ENCODE results near the gene PKD1L1. TPM values are rescaled to one million over a fixed set of nuclear protein-coding genes. Genes with fewer than 3 reads are reported as not detected.
"Not testable (repeated sequence)": the region's sequence is repeated elsewhere in the genome, so short reads cannot be mapped to it uniquely, and the experiment has no call there.

PKD1L1 gene
- total RNA-seq, 1 donor from 2014 or later, result 4.8 TPM

DNA sequence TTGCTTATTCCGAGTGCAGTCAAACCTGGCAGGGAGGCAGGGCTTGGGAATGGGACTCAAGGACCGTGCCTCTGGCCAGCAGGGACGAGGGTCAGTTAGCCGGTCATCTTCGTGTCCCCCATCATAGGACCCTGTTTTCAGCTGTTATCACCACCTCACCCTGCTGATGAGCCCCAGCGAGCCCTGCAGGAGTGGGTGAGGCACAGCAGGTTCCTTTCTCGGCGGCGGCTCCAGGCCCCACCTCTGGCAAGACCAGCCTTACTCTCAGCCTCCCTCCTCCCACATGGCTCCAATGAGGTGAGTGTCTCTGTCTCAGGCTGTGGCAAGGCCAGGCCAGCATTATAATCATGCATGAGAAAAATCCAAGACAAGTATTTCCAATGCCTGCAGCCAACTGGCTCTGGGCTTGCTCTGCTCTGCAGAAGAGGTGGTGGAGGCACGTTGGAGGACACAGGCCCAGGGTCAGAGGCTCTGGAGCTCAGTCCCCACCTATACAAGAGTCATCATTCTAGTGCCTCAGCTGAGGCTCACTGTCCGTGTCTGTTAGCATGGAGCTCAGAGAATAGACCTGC is 15.7 kb downstream of the PKD1L1 start:
- H3K27ac Mint-ChIP-seq (ENCODE audit: unreplicated experiment), result no peak overlapping the region
- H3K27me3 Mint-ChIP-seq (ENCODE audit: unreplicated experiment), result peaks cover 3% of the 10 kb centered on the region
- DNase-seq (ENCODE audit: low spot score), result no peak
- H3K4me1 Mint-ChIP-seq (ENCODE audit: unreplicated experiment), result peaks cover 4% of the 10 kb centered on the region
- peaks cover 9% of the 10 kb centered on the region for H3K36me3 Mint-ChIP-seq (ENCODE audit: low read depth, unreplicated experiment)
- no peak overlapping the region for H3K4me3 Mint-ChIP-seq (ENCODE audit: unreplicated experiment)
- TF ChIP-seq, protein P1, sequence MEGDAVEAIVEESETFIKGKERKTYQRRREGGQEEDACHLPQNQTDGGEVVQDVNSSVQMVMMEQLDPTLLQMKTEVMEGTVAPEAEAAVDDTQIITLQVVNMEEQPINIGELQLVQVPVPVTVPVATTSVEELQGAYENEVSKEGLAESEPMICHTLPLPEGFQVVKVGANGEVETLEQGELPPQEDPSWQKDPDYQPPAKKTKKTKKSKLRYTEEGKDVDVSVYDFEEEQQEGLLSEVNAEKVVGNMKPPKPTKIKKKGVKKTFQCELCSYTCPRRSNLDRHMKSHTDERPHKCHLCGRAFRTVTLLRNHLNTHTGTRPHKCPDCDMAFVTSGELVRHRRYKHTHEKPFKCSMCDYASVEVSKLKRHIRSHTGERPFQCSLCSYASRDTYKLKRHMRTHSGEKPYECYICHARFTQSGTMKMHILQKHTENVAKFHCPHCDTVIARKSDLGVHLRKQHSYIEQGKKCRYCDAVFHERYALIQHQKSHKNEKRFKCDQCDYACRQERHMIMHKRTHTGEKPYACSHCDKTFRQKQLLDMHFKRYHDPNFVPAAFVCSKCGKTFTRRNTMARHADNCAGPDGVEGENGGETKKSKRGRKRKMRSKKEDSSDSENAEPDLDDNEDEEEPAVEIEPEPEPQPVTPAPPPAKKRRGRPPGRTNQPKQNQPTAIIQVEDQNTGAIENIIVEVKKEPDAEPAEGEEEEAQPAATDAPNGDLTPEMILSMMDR (IDR thresholded peaks at IDR 0.05; ENCODE audit: unreplicated experiment), result no peak
- no peaks in the 10 kb centered on the region for H3K9me3 Mint-ChIP-seq (ENCODE audit: unreplicated experiment)

DNA sequence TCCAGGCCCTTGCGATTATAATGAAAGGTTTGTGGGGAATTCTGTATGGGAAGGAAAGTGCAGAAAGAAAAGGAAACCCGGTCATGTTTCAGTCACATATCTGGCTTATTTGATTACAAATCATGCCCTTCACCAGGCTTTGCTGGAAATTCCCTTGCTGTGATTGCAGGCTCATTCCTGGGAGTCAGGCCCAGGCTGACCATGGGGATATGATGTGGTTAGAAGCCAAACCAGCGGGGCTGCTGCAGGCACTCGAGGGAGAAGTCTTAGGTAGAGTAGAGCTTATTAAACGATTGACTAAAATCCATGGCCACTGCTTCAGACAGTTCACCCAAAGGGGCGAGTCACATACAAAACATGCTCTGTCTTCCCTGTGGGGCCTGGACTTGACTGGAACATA is 16.2 kb downstream of the PKD1L1 start:
- H3K4me1 Mint-ChIP-seq (ENCODE audit: unreplicated experiment), result no peaks in the 10 kb centered on the region
- no peak overlapping the region for H3K4me3 Mint-ChIP-seq (ENCODE audit: unreplicated experiment)
- H3K27ac Mint-ChIP-seq (ENCODE audit: unreplicated experiment), result no peak overlapping the region
- TF ChIP-seq, protein P1 (IDR thresholded peaks at IDR 0.05; ENCODE audit: unreplicated experiment), result no peak
- no peak for DNase-seq (ENCODE audit: low spot score)
- no peaks in the 10 kb centered on the region for H3K9me3 Mint-ChIP-seq (ENCODE audit: unreplicated experiment)
- H3K36me3 Mint-ChIP-seq (ENCODE audit: low read depth, unreplicated experiment), result peaks cover 9% of the 10 kb centered on the region
- H3K27me3 Mint-ChIP-seq (ENCODE audit: unreplicated experiment), result peaks cover 3% of the 10 kb centered on the region

DNA sequence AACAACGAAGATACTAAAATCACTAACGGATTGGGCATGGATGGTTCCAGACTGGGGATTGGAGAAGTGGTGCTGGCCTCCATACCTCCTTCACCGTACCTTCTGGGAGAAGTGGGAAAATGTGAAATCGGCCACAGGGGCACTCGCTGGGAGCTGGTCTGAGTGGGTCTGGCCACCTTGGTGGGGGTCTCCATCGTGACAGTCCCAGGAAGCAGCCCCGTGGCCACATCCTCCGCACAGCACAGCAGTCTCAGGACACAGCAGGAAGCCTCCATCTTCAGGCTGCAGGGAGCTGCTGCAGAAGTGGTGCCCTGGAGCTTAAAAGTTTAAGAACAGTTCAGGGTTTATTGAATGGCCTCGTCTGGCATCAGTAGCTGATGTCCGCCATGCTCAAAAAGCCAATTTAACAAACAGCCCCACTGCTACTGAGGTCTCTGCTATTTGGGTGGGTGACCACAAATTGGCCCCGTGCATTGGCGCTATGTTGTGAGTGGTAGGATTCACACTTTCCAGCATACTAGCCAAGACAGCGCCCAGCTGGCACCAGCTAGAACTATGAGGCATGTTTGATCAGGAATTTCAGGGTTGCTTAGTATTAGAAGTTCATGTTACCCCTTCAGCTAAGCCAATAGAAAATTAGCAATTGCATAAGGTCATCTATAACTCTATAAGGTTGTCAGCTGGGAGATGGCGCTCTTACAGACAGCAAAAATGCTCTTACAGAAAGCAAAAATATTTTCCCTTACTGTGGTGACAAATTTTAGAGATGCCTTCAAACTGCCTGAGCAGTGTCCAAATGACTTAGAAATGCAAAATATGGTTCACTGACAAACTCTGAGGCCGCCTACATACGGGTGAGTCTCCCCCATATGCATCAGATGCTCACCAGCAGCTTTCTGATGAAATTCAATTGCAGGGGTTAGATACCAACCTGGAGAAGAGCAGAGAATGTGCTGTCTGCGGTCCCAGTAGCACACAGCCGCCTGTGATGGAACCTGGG is 17.0 kb downstream of the PKD1L1 start:
- Mint-ChIP-seq H3K27ac (ENCODE audit: unreplicated experiment) (no peak overlapping the region), H3K27me3 (ENCODE audit: unreplicated experiment) (peaks cover 3% of the 10 kb centered on the region), H3K4me1 (ENCODE audit: unreplicated experiment) (no peaks in the 10 kb centered on the region), H3K36me3 (ENCODE audit: low read depth, unreplicated experiment) (peaks cover 9% of the 10 kb centered on the region), H3K4me3 (ENCODE audit: unreplicated experiment) (no peak overlapping the region), H3K9me3 (ENCODE audit: unreplicated experiment) (no peaks in the 10 kb centered on the region)
- TF ChIP-seq, protein P1 (IDR thresholded peaks at IDR 0.05; ENCODE audit: unreplicated experiment), result no peak
- DNase-seq (ENCODE audit: low spot score), result no peak

DNA sequence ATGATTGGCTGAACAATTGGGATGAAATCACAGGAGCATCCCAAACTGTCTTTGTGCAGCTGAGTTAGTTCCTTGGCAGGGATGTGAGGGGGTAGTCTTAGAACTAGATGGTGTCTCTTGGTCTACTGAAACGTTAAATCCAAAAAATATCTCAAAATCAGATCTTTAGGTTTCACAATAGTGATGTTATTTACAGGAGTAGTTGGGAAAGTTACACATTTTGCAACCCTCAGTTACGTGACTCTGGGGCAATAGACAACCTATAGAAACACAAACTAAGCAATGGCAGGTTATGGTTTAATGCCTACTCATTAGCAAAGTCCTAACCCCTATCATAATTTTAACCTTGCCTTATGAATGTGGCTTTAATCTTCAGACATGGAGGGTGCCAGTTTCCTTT is 24.0 kb downstream of the PKD1L1 start:
- H3K27ac Mint-ChIP-seq (ENCODE audit: unreplicated experiment), result no peak overlapping the region
- no peaks in the 10 kb centered on the region for H3K9me3 Mint-ChIP-seq (ENCODE audit: unreplicated experiment)
- H3K27me3 Mint-ChIP-seq (ENCODE audit: unreplicated experiment), result no peaks in the 10 kb centered on the region
- peaks cover 7% of the 10 kb centered on the region for H3K36me3 Mint-ChIP-seq (ENCODE audit: low read depth, unreplicated experiment)
- DNase-seq (ENCODE audit: low spot score), result no peak
- H3K4me1 Mint-ChIP-seq (ENCODE audit: unreplicated experiment), result no peaks in the 10 kb centered on the region
- no peak overlapping the region for H3K4me3 Mint-ChIP-seq (ENCODE audit: unreplicated experiment)
- TF ChIP-seq, protein P1 (IDR thresholded peaks at IDR 0.05; ENCODE audit: unreplicated experiment), result no peak

DNA sequence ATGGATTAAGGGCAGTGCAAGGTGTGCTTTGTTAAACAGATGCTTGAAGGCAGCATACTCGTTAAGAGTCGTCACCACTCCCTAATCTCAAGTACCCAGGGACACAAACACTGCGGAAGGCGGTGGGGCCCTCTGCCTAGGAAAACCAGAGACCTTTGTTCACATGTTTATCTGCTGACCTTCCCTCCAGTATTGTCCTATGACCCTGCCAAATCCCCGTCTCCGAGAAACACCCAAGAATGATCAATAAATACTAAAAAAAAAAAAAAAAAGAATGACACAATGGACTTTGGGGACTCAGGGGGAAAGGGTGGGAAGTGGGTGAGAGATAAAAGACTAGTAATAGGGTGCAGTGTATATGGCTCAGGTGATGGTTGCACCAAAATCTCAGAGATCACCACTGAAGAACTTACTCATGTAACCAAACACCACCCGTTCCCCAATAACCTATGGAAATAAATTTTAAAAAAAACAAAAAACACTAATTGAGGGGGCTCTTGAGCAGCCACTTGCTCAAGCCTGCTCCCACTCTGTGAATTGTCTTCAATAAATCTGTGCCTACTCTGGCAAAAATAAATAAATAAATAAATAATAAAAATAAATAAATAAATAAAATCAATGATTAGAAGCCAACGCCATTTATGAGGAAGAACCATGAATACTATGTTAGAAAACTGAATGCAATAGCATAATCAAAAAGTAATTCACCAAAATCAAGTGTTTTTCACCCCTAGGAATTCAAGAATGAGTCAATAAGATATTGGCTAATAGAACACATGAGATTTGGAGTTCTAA is 25.0 kb downstream of the PKD1L1 start:
- not testable (repeated sequence) for H3K9me3 Mint-ChIP-seq (ENCODE audit: unreplicated experiment); H3K27me3 Mint-ChIP-seq (ENCODE audit: unreplicated experiment); H3K4me3 Mint-ChIP-seq (ENCODE audit: unreplicated experiment); DNase-seq (ENCODE audit: low spot score); H3K36me3 Mint-ChIP-seq (ENCODE audit: low read depth, unreplicated experiment); H3K27ac Mint-ChIP-seq (ENCODE audit: unreplicated experiment); H3K4me1 Mint-ChIP-seq (ENCODE audit: unreplicated experiment)

DNA sequence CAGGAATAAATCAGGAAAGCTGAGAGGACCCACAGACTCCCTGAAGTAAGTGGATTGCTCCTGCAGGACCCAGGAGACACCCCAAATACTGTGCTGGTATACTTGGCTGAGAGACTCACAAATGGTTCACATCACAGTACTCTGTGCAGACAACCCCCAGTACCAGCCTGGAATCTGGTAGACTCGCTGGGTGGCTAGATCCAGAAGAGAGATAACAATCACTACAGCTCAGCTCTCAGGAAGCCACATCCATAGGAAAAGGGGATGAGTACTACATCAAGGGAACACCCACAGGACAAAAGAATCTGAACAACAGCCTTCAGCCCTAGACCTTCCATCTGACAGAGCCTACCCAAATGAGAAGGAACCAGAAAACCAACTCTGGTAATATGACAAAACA is 31.8 kb downstream of the PKD1L1 start:
- not testable (repeated sequence) for H3K27ac Mint-ChIP-seq (ENCODE audit: unreplicated experiment); H3K4me3 Mint-ChIP-seq (ENCODE audit: unreplicated experiment); H3K36me3 Mint-ChIP-seq (ENCODE audit: low read depth, unreplicated experiment); H3K27me3 Mint-ChIP-seq (ENCODE audit: unreplicated experiment); H3K9me3 Mint-ChIP-seq (ENCODE audit: unreplicated experiment); DNase-seq (ENCODE audit: low spot score)
- peaks cover 11% of the 10 kb centered on the region for H3K4me1 Mint-ChIP-seq (ENCODE audit: unreplicated experiment)
